ENCODE results near the gene MGST3. TPM values are rescaled to one million over a fixed set of nuclear protein-coding genes. Genes with fewer than 3 reads are reported as not detected.
A peak's percentile ranks its signal among the peaks of the same experiment; 100 is the strongest.

Gene MGST3
- total and polyA plus RNA-seq, 2 of the 4 experiments (the other 2 are of a cell fraction): 159 to 213 TPM

DNA sequence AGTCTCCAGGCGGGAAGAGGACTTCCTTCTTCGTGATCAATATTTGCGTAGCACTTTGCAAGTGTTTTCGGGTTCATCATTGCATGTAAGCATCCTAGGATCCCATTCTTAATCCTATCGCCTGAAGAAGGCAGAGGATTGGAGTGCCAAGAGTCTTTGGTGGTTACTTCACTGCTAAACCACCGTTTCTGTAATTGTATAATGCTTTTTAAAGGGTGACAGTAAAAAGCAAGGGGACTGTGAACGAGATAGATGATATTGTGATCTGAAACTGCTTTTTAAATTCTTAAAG, 67.7 kb downstream of the MGST3 start:
- no peaks in the 10 kb centered on the region for H3K36me3 ChIP-seq (ENCODE audit: control insufficient read depth, insufficient read depth, low read length)
- H4K5ac ChIP-seq (ENCODE audit: low read depth, low read length): peak overlapping the region; percentile 84; the same call in 1 of the 2 replicates
- H3K9me3 ChIP-seq (ENCODE audit: control insufficient read depth, insufficient read depth, low read length): no peaks in the 10 kb centered on the region
- H3K9ac ChIP-seq (ENCODE audit: low read depth, low read length): peak overlapping the region; percentile 62; the same call in 1 of the 2 replicates
- dilution Hi-C loops (cut with HindIII; ENCODE audit: low sequenced_read_pairs, unreplicated experiment) (no loop called here), intact Hi-C loops (cut with micrococcal nuclease) (loop anchor here (1.0 kb wide), 3 partner anchors 66 to 97 kb away; partner anchors contain the start of gene TMCO1), in situ Hi-C loops (cut with MboI; ENCODE audit: low sequenced_read_pairs) (no loop called here)
- ChIA-PET POLR2A (ENCODE audit: unreplicated experiment) (interaction anchor here (0.6 kb wide), 1 partner anchor 57 kb away, joined by 4 read pairs; no protein-coding TSS in a partner anchor), CTCF (interaction anchor here (0.6 to 0.9 kb wide), 2 partner anchors 10 to 13 kb away, joined by 3 read pairs; no protein-coding TSS in a partner anchor)
- peak overlapping the region; percentile 96 for H3K4me2 ChIP-seq (ENCODE audit: low read depth, low read length)
- H2AK9ac ChIP-seq (replicated peaks; ENCODE audit: low read depth, low read length, poor library complexity): no peak overlapping the region
- ATAC-seq (ENCODE audit: low read depth): no peak
- H3K56ac ChIP-seq (ENCODE audit: extremely low read depth, insufficient read depth, low read length): peak overlapping the region; percentile 49; the same call in 1 of the 2 replicates
- peak overlapping the region; percentile 80; the same call in 1 of the 2 replicates for H3K18ac ChIP-seq (ENCODE audit: low read depth, low read length)
- H3K4me3 ChIP-seq (ENCODE audit: insufficient read depth, low read depth, low read length): peak overlapping the region; percentile 70
- peak overlapping the region; percentile 46 for H4K91ac ChIP-seq (ENCODE audit: insufficient read depth, low read depth, low read length)
- no CpG with 5 or more reads among the region's 7 CpGs for WGBS, 2 experiments (ENCODE audit: extremely low coverage in 2 of 2, insufficient read length in 1 of 2)
- H3K27me3 ChIP-seq (ENCODE audit: control insufficient read depth, insufficient read depth, low read length): no peaks in the 10 kb centered on the region
- H2BK5ac ChIP-seq (ENCODE audit: low read depth, low read length, poor library complexity, severe bottlenecking): peak overlapping the region; percentile 76
- no peak for TF ChIP-seq BHLHE40 (IDR thresholded peaks at IDR 0.05; ENCODE audit: low read depth, low read length)
- TF ChIP-seq SMC3 (IDR thresholded peaks at IDR 0.05; ENCODE audit: low read depth, low read length): no peak
- no peak for TF ChIP-seq CEBPB (IDR thresholded peaks at IDR 0.05; ENCODE audit: low read depth, low read length)
- no peak for TF ChIP-seq MXI1 (IDR thresholded peaks at IDR 0.05; ENCODE audit: borderline replicate concordance, low read depth, low read length)
- TF ChIP-seq, protein P1, sequence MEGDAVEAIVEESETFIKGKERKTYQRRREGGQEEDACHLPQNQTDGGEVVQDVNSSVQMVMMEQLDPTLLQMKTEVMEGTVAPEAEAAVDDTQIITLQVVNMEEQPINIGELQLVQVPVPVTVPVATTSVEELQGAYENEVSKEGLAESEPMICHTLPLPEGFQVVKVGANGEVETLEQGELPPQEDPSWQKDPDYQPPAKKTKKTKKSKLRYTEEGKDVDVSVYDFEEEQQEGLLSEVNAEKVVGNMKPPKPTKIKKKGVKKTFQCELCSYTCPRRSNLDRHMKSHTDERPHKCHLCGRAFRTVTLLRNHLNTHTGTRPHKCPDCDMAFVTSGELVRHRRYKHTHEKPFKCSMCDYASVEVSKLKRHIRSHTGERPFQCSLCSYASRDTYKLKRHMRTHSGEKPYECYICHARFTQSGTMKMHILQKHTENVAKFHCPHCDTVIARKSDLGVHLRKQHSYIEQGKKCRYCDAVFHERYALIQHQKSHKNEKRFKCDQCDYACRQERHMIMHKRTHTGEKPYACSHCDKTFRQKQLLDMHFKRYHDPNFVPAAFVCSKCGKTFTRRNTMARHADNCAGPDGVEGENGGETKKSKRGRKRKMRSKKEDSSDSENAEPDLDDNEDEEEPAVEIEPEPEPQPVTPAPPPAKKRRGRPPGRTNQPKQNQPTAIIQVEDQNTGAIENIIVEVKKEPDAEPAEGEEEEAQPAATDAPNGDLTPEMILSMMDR (conservative IDR thresholded peaks at IDR 0.05; ENCODE audit: low read depth, low read length): no peak
- no peak for TF ChIP-seq MAFK (IDR thresholded peaks at IDR 0.05; ENCODE audit: low read depth, low read length)
- TF ChIP-seq FOS (IDR thresholded peaks at IDR 0.05; ENCODE audit: low read depth, low read length): no peak
- TF ChIP-seq, protein P2, sequence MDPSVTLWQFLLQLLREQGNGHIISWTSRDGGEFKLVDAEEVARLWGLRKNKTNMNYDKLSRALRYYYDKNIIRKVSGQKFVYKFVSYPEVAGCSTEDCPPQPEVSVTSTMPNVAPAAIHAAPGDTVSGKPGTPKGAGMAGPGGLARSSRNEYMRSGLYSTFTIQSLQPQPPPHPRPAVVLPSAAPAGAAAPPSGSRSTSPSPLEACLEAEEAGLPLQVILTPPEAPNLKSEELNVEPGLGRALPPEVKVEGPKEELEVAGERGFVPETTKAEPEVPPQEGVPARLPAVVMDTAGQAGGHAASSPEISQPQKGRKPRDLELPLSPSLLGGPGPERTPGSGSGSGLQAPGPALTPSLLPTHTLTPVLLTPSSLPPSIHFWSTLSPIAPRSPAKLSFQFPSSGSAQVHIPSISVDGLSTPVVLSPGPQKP (IDR thresholded peaks at IDR 0.05; ENCODE audit: borderline replicate concordance, low read depth, low read length): no peak
- no peak for TF ChIP-seq NFE2L2 (IDR thresholded peaks at IDR 0.05; ENCODE audit: low read depth, low read length)
- no peak for TF ChIP-seq RFX5 (IDR thresholded peaks at IDR 0.05; ENCODE audit: low read depth, low read length)
- no peak for TF ChIP-seq POLR2A (IDR thresholded peaks at IDR 0.05; ENCODE audit: low read depth, low read length)
- no peak for TF ChIP-seq MAZ (IDR thresholded peaks at IDR 0.05; ENCODE audit: borderline replicate concordance, low read depth, low read length)
- no peak for TF ChIP-seq RCOR1 (IDR thresholded peaks at IDR 0.05; ENCODE audit: insufficient replicate concordance, low read length)
- TF ChIP-seq, protein P3, sequence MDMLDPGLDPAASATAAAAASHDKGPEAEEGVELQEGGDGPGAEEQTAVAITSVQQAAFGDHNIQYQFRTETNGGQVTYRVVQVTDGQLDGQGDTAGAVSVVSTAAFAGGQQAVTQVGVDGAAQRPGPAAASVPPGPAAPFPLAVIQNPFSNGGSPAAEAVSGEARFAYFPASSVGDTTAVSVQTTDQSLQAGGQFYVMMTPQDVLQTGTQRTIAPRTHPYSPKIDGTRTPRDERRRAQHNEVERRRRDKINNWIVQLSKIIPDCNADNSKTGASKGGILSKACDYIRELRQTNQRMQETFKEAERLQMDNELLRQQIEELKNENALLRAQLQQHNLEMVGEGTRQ (IDR thresholded peaks at IDR 0.05; ENCODE audit: low read depth, low read length): no peak
- TF ChIP-seq RAD21 (IDR thresholded peaks at IDR 0.05; ENCODE audit: low read length): no peak
- TF ChIP-seq CHD1 (IDR thresholded peaks at IDR 0.05; ENCODE audit: low read depth, low read length): no peak
- peak overlapping the region; percentile 94 for H3K14ac ChIP-seq (replicated peaks; ENCODE audit: low read depth, low read length)
- H3K27ac ChIP-seq (ENCODE audit: insufficient read depth, low read length): 0 out of 2 replicates have a peak overlapping the region, but pooled peaks have one; percentile 15
- H3K79me1 ChIP-seq (ENCODE audit: low read depth in 1 of 2, low read length in 2 of 2): peaks cover 2 to 27% of the 10 kb centered on the region in 2 experiments; a peak in 3 of 4 replicates
- H3K9me1 ChIP-seq (ENCODE audit: insufficient read depth, low read length): no peaks in the 10 kb centered on the region
- DNase-seq: no peak
- peak overlapping the region; percentile 69; the same call in 1 of the 2 replicates for H2BK20ac ChIP-seq (ENCODE audit: low read depth, low read length)
- H2AK5ac ChIP-seq (ENCODE audit: low read depth, low read length): no peak overlapping the region
- no peaks in the 10 kb centered on the region for H4K20me1 ChIP-seq (ENCODE audit: insufficient read depth, low read length)
- H2BK120ac ChIP-seq (ENCODE audit: low read depth, low read length): peak overlapping the region; percentile 88
- peak overlapping the region; percentile 82; the same call in 1 of the 2 replicates for H3K4ac ChIP-seq (ENCODE audit: low read depth, low read length)
- H2AFZ ChIP-seq (replicated peaks; ENCODE audit: low read length, poor library complexity): peak overlapping the region; percentile 93
- H3K23ac ChIP-seq (ENCODE audit: low read depth, low read length): peak overlapping the region; percentile 88; the same call in 1 of the 2 replicates
- H4K8ac ChIP-seq (ENCODE audit: low read depth in 2 of 2, low read length in 2 of 2): peak overlapping the region; percentile 65 to 89
- H2BK15ac ChIP-seq (ENCODE audit: low read depth, low read length): 0 out of 3 replicates have a peak overlapping the region, but pooled peaks have one; percentile 17
- H3K4me1 ChIP-seq (ENCODE audit: control insufficient read depth, insufficient read depth, low read length): no peaks in the 10 kb centered on the region
- no TSS peak for BruUV-seq (replicated peaks)
